Activated naive CD8-positive, alpha-beta T cell (primary cell): ENCODE data around the gene CLDN5.
"Not testable (repeated sequence)": the region's sequence is repeated elsewhere in the genome, so short reads cannot be mapped to it uniquely, and the experiment has no call there.

Experiments used
- H3K27ac Mint-ChIP-seq: one replicate; pipeline ENCODE4 v1.8.0; 2021; ENCODE audit warnings: mixed read lengths
- H3K27me3 Mint-ChIP-seq: one replicate; pipeline ENCODE4 v1.8.0; 2021; ENCODE audit warnings: mixed read lengths
- H3K36me3 Mint-ChIP-seq: one replicate; pipeline ENCODE4 v1.8.0; 2021; ENCODE audit warnings: mixed read lengths
- H3K4me1 Mint-ChIP-seq: one replicate; pipeline ENCODE4 v1.8.0; 2021; ENCODE audit warnings: low read depth, mixed read lengths
- H3K4me3 Mint-ChIP-seq: one replicate; pipeline ENCODE4 v1.8.0; 2021; ENCODE audit warnings: mild to moderate bottlenecking, mixed read lengths
- H3K9me3 Mint-ChIP-seq: one replicate; pipeline ENCODE4 v1.8.0; 2021; ENCODE audit warnings: low read depth, mixed read lengths

Gene CLDN5

DNA sequence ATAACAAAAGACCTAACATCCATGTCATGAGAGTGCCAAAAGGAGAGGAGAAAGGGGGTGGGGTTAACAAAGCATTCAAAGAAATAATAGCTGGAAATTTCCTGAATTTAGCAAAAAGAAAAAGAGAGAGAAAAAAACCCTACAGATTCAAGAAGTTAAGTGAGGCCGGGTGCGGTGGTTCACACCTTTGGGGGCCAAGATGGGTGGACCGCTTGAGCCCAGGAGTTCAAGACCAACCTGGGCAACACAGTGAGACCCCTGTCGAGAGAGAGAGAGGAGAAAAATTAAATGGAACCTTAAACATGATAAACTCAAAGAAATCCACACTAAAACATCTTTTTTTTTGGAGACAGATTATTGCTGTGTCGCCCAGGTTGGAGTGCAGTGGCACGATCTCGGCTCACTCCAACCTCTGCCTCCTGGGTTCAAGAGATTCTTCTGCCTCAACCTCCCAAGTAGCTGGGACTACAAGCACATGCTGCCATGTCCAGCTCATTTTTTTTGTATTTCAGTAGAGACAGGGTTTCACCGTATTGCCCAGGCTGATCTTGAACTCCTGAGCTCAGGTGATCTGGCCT, 8.9 kb upstream of the CLDN5 start:
- Mint-ChIP-seq H3K9me3 (no peaks in the 10 kb centered on the region), H3K4me3 (no peak overlapping the region), H3K27me3 (peaks cover 3% of the 10 kb centered on the region), H3K4me1 (no peaks in the 10 kb centered on the region), H3K36me3 (no peaks in the 10 kb centered on the region), H3K27ac (no peak overlapping the region)

DNA sequence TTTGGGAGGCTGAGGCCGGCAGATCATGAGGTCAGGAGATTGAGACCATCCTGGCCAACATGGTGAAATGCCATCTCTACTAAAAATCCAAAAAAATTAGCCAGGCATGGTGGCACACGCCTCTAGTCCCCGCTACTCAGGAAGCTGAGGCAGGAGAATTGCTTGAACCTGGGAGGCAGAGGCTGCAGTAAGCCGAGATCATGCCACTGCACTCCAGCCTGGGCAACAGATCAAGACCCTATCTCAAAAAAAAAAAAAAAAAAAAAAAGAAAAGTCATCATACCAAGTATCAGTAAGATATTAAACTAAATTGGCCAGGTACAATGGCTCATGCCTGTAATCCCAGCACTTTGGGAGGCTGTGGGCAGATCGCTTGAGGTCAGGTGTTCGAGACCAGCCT, 7.1 kb upstream of the CLDN5 start:
- not testable (repeated sequence) for H3K27me3 Mint-ChIP-seq, H3K27ac Mint-ChIP-seq, H3K4me1 Mint-ChIP-seq, H3K9me3 Mint-ChIP-seq, H3K36me3 Mint-ChIP-seq, H3K4me3 Mint-ChIP-seq

DNA sequence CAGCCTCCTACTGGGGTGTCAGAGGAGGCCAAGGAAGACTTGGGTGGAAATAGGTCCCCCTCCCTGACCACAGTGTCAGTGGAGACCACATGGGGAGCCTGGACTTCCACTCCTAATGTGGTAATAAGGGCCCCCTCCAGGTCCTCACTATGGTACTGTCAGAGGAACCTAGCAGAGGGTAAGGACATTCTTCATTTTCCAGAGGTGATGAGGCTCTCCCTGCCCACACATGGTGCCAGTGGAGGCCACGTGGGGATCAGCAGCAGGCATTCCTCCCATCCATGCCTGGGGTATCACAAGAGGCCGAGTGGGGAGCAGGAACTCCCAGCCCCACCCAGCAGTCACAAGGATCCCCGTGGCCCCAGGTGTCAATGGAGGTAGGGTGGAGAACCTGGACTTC, 6.5 kb upstream of the CLDN5 start:
- H3K27ac Mint-ChIP-seq: no peak overlapping the region
- no peaks in the 10 kb centered on the region for H3K9me3 Mint-ChIP-seq
- peaks cover 5% of the 10 kb centered on the region for H3K27me3 Mint-ChIP-seq
- H3K4me3 Mint-ChIP-seq: no peak overlapping the region
- H3K4me1 Mint-ChIP-seq: no peaks in the 10 kb centered on the region
- no peaks in the 10 kb centered on the region for H3K36me3 Mint-ChIP-seq

DNA sequence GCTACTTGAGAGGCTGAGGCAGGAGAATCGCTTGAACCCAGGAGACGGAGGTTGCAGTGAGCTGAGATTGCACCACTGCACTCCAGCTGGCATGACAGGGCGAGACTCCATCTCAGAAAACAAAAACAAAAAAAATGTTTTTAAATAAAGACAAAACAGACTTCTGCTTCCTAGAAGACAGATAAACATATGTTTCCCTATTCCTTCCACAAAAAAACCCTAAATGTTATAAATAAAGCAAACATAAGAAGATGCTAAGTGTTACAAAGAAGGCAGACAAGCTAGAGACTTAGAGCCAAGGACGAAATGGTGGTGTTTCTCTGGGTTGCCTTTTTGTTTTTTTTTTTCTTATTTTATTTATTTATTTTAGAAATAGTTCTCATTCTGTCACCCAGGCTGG, 5.6 kb upstream of the CLDN5 start:
- Mint-ChIP-seq H3K27me3 (peaks cover 7% of the 10 kb centered on the region), H3K4me3 (no peak overlapping the region), H3K27ac (no peak overlapping the region), H3K36me3 (no peaks in the 10 kb centered on the region), H3K4me1 (peaks cover 2% of the 10 kb centered on the region), H3K9me3 (no peaks in the 10 kb centered on the region)

DNA sequence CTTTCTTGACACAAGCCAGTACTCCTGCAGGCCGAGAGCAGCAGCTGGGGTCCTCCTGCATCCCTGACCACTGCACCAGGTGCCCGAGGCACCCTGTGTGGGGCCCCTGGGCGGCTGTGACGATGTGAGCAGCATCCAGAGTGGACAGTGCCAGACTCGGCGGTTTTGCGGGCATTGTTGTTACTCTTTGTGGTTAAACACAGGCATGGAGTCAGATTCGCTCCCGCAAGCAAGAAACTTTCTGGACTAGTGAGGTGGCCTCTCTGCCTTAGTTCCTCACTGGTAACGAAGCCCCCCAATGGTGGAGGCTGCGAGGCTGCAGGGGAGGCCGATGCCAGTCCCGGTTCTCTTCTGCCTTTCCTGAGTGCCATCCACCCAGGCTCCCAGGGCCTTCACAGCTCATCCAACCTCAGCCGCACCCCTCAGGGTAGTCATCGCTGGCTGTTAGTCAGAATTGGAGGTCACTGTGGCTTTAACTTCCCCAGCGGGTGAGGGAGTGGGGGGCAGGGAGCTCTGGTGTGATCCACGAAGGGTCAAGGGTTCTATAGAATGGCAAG, 3.7 kb upstream of the CLDN5 start:
- Mint-ChIP-seq H3K27ac (no peak overlapping the region), H3K36me3 (no peaks in the 10 kb centered on the region), H3K27me3 (peaks cover 4% of the 10 kb centered on the region), H3K4me3 (no peak overlapping the region), H3K4me1 (peaks cover 6% of the 10 kb centered on the region), H3K9me3 (no peaks in the 10 kb centered on the region)

DNA sequence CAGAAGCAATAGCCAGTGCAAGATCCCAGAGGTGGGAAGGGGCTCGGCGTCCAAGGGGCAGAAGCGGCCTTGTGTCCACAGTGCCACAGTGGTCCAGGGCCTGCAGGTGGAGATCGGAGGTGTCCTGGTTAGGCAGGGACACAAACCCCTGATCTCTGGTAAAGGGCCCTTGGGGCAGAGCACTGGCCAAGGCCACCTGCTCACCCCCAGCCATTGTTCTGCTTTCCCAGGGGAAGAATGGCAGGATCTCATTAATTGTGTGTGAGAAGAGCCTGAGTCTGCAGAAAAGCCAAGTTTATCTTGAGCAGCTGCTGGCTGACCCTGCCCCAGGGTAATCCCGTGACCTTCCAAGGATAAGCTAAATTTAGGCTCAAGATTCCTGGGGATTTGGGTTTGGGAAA, 3.1 kb upstream of the CLDN5 start:
- H3K9me3 Mint-ChIP-seq: no peaks in the 10 kb centered on the region
- H3K4me1 Mint-ChIP-seq: peaks cover 8% of the 10 kb centered on the region
- no peak overlapping the region for H3K27ac Mint-ChIP-seq
- no peak overlapping the region for H3K4me3 Mint-ChIP-seq
- peaks cover 4% of the 10 kb centered on the region for H3K27me3 Mint-ChIP-seq
- H3K36me3 Mint-ChIP-seq: no peaks in the 10 kb centered on the region

DNA sequence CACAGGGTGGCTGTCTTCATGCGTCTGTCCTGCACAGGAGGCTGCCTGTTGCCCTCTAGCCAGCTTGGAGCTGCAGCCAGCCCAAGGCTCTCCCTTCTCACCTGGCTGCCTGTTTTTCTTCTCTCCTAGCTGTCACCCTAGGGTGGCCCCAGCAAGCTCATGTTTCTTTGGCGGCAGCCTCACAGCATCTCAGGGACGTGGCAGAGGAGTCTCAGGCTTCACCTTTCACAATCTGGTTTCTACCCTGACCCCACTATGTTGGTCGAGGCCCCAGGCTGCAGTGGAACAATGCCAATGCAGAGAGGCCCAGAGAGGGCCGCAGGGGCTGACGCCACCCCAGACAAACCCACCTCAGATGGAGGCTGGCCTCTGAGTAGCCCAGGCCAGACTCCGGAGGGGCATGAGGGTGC, 2.5 kb upstream of the CLDN5 start:
- Mint-ChIP-seq H3K27ac (no peak overlapping the region), H3K4me1 (peaks cover 8% of the 10 kb centered on the region), H3K4me3 (no peak overlapping the region), H3K36me3 (no peaks in the 10 kb centered on the region), H3K9me3 (no peaks in the 10 kb centered on the region), H3K27me3 (peaks cover 4% of the 10 kb centered on the region)

DNA sequence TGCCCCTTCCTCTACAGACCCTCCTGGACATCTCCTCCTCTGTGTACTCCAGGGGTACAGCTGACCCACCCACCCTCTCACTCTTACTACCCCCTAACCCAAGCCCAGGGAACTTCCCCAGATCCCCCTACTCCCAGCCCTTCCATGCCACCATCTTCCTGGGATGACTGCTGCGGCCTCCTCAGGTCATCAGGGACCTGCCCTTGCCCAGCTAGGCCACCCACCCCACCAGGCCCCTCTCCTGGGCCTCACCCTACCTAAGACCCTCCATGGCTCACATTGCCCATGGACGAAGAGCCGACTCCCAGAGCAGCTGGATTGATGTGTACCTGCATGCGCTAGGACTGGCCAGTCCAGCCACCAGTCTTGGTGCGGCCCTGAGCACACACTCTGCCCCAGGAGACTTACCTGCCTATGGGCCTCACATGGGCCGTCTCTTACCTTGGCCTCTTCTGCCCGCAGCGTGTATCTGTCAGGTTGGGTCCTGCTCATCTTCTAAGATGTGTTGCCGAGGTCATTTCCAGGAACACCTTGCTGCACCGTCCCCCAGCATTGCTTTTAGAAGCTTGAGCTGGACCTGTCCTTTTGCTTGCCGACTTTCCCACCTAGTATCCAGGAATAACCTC, 2.0 kb upstream of the CLDN5 start:
- Mint-ChIP-seq H3K27ac (no peak overlapping the region), H3K4me3 (peak overlapping the region; percentile 44), H3K27me3 (peaks cover 4% of the 10 kb centered on the region), H3K36me3 (no peaks in the 10 kb centered on the region), H3K9me3 (no peaks in the 10 kb centered on the region), H3K4me1 (peaks cover 8% of the 10 kb centered on the region)

DNA sequence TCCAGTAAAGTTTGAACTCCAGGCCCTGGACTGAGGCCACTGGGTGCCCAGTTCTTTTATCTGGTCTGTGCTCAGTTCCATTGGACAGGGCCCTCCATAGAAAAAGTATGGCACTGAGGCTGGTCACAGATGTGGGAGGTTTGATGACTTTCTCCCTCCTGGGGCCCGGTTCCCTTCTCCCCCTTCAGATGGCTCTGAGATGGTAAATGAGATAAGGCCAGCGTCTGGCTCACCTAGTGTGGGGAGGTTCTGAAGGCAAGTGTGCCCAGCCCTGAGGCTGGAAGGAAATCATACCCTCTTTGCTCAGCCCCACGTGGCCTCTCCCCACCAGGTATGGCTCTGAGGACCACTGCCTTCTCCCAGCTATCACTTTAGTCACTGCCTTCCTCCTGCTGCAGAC, 1.5 kb upstream of the CLDN5 start:
- Mint-ChIP-seq H3K9me3 (no peaks in the 10 kb centered on the region), H3K4me1 (peaks cover 8% of the 10 kb centered on the region), H3K27me3 (peaks cover 4% of the 10 kb centered on the region), H3K36me3 (no peaks in the 10 kb centered on the region), H3K4me3 (peak overlapping the region; percentile 44), H3K27ac (no peak overlapping the region)

DNA sequence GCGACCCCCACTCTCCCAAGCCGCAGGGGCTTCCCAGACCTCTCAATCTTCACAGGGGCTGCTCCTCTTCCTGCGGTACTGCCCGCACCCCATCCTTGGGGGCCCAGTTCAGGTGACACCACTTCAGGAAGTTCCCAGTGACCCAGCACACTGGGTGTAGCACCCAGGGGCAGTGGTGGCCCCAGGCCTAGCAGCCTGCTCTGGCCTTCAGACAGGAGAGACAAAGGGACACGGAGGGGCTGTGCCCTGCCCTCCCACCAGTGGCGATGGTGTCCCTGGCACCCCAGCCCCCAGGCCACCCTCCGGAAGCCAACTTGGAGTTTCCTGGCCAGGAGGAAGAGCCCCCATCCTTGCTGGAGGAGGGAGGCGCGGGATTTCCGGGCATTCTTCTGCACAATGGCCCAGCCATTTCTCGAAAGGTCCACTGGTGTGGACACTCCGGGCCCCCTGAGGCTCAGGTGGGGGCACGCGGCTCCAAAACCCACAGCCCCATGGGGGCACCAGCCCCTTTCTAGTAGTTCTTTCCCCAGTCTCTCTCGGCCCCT, 978 bp upstream of the CLDN5 start:
- H3K9me3 Mint-ChIP-seq: no peaks in the 10 kb centered on the region
- peaks cover 8% of the 10 kb centered on the region for H3K4me1 Mint-ChIP-seq
- H3K27me3 Mint-ChIP-seq: peaks cover 4% of the 10 kb centered on the region
- no peaks in the 10 kb centered on the region for H3K36me3 Mint-ChIP-seq
- H3K4me3 Mint-ChIP-seq: peak overlapping the region; percentile 70
- no peak overlapping the region for H3K27ac Mint-ChIP-seq

DNA sequence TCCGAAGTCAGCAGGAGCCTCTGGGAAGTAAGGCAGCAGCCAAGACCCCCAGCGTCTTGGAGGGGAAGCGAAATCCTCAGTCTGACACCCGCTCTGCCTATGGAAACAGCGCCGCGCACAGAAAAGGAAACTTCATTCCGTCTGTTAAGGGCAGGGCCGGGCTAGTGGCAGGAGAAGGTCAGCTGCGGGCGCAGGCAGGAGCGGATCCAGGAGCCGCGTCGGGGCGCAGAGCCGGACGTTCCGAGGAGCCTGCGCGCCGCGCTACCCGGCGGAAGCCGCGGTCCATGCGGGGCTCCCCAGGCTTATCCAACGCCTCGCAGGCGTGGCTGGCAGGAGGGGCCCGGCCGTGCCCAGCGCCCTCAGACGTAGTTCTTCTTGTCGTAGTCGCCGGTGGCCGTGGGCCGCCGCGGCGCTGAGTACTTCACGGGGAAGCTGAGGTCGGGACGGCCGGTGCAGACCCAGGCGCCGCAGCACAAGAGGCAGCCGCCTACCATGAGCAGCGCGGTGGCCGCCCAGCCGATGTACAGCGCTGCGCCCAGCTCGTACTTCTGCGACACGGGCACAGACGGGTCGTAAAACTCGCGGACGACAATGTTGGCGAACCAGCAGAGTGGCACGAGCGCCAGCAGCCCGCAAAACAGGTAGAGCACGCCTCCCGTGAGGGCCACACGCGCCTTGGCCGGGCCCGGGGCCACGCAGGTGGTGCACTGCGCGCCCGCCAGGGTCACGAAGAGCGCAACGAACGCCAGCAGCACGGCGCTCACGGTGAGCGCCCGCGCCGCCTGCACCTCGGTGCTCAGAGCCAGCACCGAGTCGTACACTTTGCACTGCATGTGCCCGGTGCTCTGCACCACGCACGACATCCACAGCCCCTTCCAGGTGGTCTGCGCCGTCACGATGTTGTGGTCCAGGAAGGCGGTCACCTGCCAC, 705 bp downstream of the CLDN5 start:
- Mint-ChIP-seq H3K4me3 (peak overlapping the region; percentile 80), H3K27ac (no peak overlapping the region)

DNA sequence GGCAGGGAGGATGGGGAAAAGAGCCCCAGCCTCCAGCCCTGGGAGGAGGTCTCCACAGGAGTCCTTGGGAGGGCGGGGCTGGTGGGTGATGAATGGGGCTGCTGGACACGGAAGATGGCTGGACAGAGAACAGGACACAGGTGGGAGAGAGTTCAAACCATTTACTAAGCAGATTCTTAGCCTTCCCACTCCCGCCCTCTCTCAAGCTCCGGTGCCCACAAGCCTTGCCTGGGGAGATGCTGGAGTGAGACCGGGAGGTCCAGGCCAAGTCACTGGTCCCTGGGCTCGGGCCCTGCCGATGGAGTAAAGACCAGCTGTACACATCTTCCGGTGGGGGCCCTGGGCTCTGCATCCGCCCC, 1.4 kb downstream of the CLDN5 start:
- H3K27ac Mint-ChIP-seq: no peak overlapping the region
- H3K4me3 Mint-ChIP-seq: peak overlapping the region; percentile 66

More for the DNA sequence above, 705 bp downstream of the CLDN5 start:
- Mint-ChIP-seq H3K9me3 (no peaks in the 10 kb centered on the region), H3K27me3 (peaks cover 4% of the 10 kb centered on the region), H3K36me3 (no peaks in the 10 kb centered on the region), H3K4me1 (peaks cover 8% of the 10 kb centered on the region)

DNA sequence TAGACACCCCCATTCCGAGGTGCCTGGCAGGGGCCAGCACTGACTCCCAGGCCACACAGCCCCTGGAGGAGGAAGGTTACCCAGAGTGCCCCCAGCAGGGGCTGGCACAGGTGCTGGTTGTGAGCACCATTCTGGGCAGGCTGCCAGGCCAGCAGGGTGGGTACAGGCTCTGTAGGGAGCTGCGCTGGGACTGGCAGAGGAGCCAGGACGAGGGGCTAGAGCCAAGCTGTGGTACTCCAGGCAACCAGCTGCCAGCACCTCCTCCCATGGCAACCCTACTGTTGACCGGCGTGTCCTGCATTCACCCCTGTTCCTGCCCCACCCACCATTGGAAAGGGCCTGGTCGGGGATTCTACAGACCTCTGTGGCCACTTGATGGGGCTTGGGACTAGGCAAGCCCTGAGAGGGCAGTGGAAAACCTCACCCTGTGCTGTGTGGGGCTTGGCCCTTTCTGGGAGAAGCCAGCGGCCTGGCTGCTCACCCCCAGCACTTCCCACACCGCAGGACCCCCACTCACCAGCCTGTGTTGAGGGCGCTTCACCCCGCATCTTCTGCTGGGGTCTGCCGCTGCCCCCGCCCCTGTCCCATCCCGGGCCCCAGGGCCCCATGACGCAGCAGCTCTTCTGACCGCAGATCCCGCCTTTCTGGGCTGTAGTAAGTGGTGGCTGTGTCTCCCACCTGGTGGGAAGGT, 1.9 kb downstream of the CLDN5 start:
- H3K36me3 Mint-ChIP-seq: peaks cover 3% of the 10 kb centered on the region

More for the DNA sequence above, 1.4 kb downstream of the CLDN5 start:
- Mint-ChIP-seq H3K27me3 (peaks cover 4% of the 10 kb centered on the region), H3K36me3 (no peaks in the 10 kb centered on the region), H3K9me3 (no peaks in the 10 kb centered on the region), H3K4me1 (peaks cover 8% of the 10 kb centered on the region)

DNA sequence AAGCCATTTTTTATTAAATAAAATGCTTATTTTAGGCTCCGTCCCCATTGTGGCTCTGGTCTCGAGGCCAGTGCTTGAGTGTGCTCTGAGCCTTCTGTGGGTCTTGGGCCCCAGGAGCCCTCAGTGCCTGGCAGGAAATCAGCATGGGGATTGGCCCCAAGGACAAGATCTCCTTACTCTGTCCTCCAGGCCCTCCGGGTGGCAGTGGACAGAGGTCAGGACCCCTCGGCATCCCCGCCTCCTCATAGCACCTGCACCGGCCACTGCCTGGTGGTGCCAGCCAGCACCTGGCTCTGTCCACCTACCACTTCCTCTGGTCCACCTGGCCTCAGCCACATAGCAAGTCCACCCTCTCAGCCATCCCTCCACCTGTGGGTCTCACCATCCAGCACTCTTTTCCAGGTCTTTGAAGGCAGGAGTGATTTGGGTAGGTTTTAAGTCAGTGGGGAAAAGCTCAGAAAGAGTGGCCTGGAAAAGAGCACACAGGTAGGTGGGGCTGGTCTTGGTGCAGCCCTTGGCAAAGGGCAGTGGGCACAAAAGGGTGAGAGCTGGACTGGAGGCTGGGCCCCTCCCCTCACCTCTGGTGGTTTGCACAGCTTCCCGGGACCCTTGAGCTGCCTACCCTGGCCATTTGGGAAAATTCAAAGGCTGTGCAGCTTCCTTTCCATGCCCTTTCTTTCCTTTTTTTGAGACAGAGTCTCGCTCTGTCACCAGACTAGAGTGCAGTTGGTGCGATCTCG, 3.5 kb downstream of the CLDN5 start:
- no peak overlapping the region for H3K4me3 Mint-ChIP-seq
- peaks cover 8% of the 10 kb centered on the region for H3K4me1 Mint-ChIP-seq
- no peak overlapping the region for H3K27ac Mint-ChIP-seq
- H3K36me3 Mint-ChIP-seq: peaks cover 3% of the 10 kb centered on the region
- H3K9me3 Mint-ChIP-seq: no peaks in the 10 kb centered on the region
- peaks cover 1% of the 10 kb centered on the region for H3K27me3 Mint-ChIP-seq

More for the DNA sequence above, 1.9 kb downstream of the CLDN5 start:
- Mint-ChIP-seq H3K4me3 (peak overlapping the region; percentile 66), H3K4me1 (peaks cover 8% of the 10 kb centered on the region), H3K9me3 (no peaks in the 10 kb centered on the region), H3K27ac (no peak overlapping the region), H3K27me3 (peaks cover 4% of the 10 kb centered on the region)
